ENCODE results near the gene HNMT. TPM values are rescaled to one million over a fixed set of nuclear protein-coding genes. Genes with fewer than 3 reads are reported as not detected.

The HNMT gene
- total and polyA plus RNA-seq, 2 of the 13 experiments (the other 11 are each of a cell fraction or from before 2014, with no cell fraction given): 279 to 309 TPM

DNA sequence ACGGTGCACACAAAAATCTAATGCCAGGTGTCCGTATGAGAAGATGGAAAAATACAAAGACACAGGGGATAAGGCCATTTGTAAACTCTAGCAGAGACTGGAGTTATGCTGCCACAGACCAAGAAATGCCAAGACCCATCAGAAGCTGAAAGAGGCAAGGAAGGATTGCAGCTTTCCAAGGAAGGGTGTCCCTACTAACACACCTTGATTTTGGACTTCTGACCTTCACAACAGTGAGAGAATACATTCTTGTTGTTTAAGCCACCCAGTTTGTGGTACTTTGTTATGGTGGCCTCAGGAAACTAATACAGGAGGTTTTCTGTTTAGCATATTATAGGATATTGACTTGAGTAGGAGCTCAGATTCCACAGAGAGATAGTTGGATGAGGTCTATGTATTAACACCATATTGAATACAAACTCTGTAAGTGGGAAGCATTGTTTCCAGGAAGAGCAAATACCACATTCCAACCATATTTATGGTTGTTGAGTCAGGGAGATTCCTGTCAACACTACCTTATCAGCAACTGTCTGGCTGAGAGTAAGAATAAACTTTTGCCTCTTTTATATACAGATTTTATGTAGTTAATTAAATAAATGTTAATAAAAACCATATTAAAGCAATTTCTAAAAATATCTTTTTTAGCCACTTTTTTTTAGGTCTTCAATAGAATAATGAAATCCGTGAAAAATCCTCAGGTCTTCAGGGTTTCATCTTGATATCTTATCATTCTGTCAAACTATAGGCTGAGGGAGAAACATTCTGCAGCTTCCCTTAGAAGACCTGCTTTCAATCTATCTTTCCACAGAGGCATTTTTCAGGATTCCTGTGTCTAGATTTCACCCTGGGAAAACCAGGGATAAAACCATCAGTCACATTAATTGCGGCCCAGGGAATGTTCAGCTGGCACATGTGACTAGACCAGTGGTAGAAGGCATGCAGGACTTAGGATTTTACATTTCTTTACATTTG is 35.4 kb upstream of the HNMT start (continued):
- TF ChIP-seq, protein P1, sequence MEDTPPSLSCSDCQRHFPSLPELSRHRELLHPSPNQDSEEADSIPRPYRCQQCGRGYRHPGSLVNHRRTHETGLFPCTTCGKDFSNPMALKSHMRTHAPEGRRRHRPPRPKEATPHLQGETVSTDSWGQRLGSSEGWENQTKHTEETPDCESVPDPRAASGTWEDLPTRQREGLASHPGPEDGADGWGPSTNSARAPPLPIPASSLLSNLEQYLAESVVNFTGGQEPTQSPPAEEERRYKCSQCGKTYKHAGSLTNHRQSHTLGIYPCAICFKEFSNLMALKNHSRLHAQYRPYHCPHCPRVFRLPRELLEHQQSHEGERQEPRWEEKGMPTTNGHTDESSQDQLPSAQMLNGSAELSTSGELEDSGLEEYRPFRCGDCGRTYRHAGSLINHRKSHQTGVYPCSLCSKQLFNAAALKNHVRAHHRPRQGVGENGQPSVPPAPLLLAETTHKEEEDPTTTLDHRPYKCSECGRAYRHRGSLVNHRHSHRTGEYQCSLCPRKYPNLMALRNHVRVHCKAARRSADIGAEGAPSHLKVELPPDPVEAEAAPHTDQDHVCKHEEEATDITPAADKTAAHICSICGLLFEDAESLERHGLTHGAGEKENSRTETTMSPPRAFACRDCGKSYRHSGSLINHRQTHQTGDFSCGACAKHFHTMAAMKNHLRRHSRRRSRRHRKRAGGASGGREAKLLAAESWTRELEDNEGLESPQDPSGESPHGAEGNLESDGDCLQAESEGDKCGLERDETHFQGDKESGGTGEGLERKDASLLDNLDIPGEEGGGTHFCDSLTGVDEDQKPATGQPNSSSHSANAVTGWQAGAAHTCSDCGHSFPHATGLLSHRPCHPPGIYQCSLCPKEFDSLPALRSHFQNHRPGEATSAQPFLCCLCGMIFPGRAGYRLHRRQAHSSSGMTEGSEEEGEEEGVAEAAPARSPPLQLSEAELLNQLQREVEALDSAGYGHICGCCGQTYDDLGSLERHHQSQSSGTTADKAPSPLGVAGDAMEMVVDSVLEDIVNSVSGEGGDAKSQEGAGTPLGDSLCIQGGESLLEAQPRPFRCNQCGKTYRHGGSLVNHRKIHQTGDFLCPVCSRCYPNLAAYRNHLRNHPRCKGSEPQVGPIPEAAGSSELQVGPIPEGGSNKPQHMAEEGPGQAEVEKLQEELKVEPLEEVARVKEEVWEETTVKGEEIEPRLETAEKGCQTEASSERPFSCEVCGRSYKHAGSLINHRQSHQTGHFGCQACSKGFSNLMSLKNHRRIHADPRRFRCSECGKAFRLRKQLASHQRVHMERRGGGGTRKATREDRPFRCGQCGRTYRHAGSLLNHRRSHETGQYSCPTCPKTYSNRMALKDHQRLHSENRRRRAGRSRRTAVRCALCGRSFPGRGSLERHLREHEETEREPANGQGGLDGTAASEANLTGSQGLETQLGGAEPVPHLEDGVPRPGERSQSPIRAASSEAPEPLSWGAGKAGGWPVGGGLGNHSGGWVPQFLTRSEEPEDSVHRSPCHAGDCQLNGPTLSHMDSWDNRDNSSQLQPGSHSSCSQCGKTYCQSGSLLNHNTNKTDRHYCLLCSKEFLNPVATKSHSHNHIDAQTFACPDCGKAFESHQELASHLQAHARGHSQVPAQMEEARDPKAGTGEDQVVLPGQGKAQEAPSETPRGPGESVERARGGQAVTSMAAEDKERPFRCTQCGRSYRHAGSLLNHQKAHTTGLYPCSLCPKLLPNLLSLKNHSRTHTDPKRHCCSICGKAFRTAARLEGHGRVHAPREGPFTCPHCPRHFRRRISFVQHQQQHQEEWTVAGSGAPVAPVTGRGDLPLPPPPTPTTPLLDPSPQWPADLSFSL (CRISPR knock-in tag; IDR thresholded peaks at IDR 0.05): peak; percentile 70
- no peak for TF ChIP-seq TSC22D2 (CRISPR knock-in tag; IDR thresholded peaks at IDR 0.05; ENCODE audit: borderline replicate concordance)
- TF ChIP-seq KLF13 (CRISPR knock-in tag; IDR thresholded peaks at IDR 0.05): no peak
- TF ChIP-seq ZNF605 (CRISPR knock-in tag; IDR thresholded peaks at IDR 0.05): no peak
- TF ChIP-seq ZNF292 (CRISPR knock-in tag; IDR thresholded peaks at IDR 0.05; ENCODE audit: borderline replicate concordance, low read depth): no peak; the same call in 1 of the 2 replicates
- TF ChIP-seq ZNF263 (CRISPR knock-in tag; IDR thresholded peaks at IDR 0.05): no peak
- TF ChIP-seq ZNF543 (CRISPR knock-in tag; IDR thresholded peaks at IDR 0.05): peak; percentile 64; the same call in 1 of the 2 replicates
- TF ChIP-seq ZFX (CRISPR knock-in tag; IDR thresholded peaks at IDR 0.05; ENCODE audit: low read depth): 0 out of 2 replicates have a peak, but pooled peaks have one; percentile 27
- no peak for TF ChIP-seq ATF7-NPFF (CRISPR knock-in tag; IDR thresholded peaks at IDR 0.05; ENCODE audit: low read depth)
- no peak for TF ChIP-seq ISX (CRISPR knock-in tag; conservative IDR thresholded peaks at IDR 0.05)
- TF ChIP-seq ZSCAN12 (CRISPR knock-in tag; IDR thresholded peaks at IDR 0.05): no peak
- TF ChIP-seq ZMYM4 (CRISPR knock-in tag; IDR thresholded peaks at IDR 0.05): peak; percentile 31
- no peak for TF ChIP-seq CBX1 (IDR thresholded peaks at IDR 0.05; ENCODE audit: low read depth)
- TF ChIP-seq STAT5B (CRISPR knock-in tag; IDR thresholded peaks at IDR 0.05): no peak
- TF ChIP-seq HNF4A (CRISPR knock-in tag; IDR thresholded peaks at IDR 0.05): peak; percentile 79
- TF ChIP-seq ZNF550 (CRISPR knock-in tag; IDR thresholded peaks at IDR 0.05; ENCODE audit: borderline replicate concordance): no peak
- no peak for TF ChIP-seq ZNF709 (CRISPR knock-in tag; IDR thresholded peaks at IDR 0.05)
- TF ChIP-seq KLF15 (CRISPR knock-in tag; IDR thresholded peaks at IDR 0.05; ENCODE audit: borderline replicate concordance): no peak
- TF ChIP-seq ZEB1 (IDR thresholded peaks at IDR 0.05; ENCODE audit: insufficient replicate concordance, low read depth): peak; percentile 48
- TF ChIP-seq ETV5 (CRISPR knock-in tag; IDR thresholded peaks at IDR 0.05; ENCODE audit: borderline replicate concordance): peak; percentile 73; the same call in 1 of the 2 replicates
- peak; percentile 97 for TF ChIP-seq SKI (IDR thresholded peaks at IDR 0.05; ENCODE audit: partially characterized antibody)
- TF ChIP-seq HMGA1 (CRISPR knock-in tag; conservative IDR thresholded peaks at IDR 0.05): no peak
- TF ChIP-seq CC2D1A (CRISPR knock-in tag; IDR thresholded peaks at IDR 0.05): no peak
- no peak for TF ChIP-seq MTF1 (CRISPR knock-in tag; IDR thresholded peaks at IDR 0.05)
- TF ChIP-seq ZNF432 (CRISPR knock-in tag; IDR thresholded peaks at IDR 0.05; ENCODE audit: borderline replicate concordance): no peak

All from HepG2 (cell line).